Measurements from ENCODE around the gene TEDC2.

Gene TEDC2

GRCh38 chr16:2513405-2514332 lies 53.8 kb downstream of the TEDC2 start, which contains the start of gene ATP6V0C:
TSS of gene ATP6V0C (plus strand) at chr16:2513952. CDS start at chr16:2514104, 152 bp downstream.
- Histone ChIP-seq H3K4me3 (IDR thresholded peaks at IDR 0.05; ENCODE audit: insufficient read depth, low read depth, low read length) (peak within 1 kb of the TSS; percentile 9), H3K4me2 (peak within 1 kb of the TSS; percentile 91), H3K27ac (peak within 1 kb of the TSS; percentile 95), H4K20me1 (ENCODE audit: insufficient read depth) (peaks cover 4% of the 10 kb centered on the region; the same call in 1 of the 2 replicates), H3K79me2 (ENCODE audit: insufficient read depth, low read depth) (peaks cover 47% of the 10 kb centered on the region), H2AFZ (ENCODE audit: low read depth) (peak within 1 kb of the TSS; percentile 88), H3K9ac (peak within 1 kb of the TSS; percentile 97), H3K36me3 (ENCODE audit: insufficient read depth) (no peaks in the 10 kb centered on the region), H3K27me3 (ENCODE audit: insufficient read depth, low read depth) (no peaks in the 10 kb centered on the region), H3K4me1 (ENCODE audit: low read depth, poor library complexity, severe bottlenecking) (peaks cover 47% of the 10 kb centered on the region)
- TF ChIP-seq CTCF (conservative IDR thresholded peaks at IDR 0.05; ENCODE audit: low read depth, low read length): no peak
